ENCODE measurements around the gene ANTXR1. TPM values are rescaled to one million over a fixed set of nuclear protein-coding genes. Genes with fewer than 3 reads are reported as not detected.

Gene ANTXR1
- polyA plus RNA-seq, 3 donors from 2014 or later: not detected

GRCh38 chr2:69287544-69287943 lies 274.6 kb downstream of the ANTXR1 start:
- DNase-seq: no peak
- Mint-ChIP-seq H3K27ac (no peak overlapping the region), H3K9me3 (no peaks in the 10 kb centered on the region), H3K4me3 (no peak overlapping the region), H3K4me1 (no peaks in the 10 kb centered on the region), H3K27me3 (ENCODE audit: low read depth in 3 of 3) (peaks cover 2 to 5% (median 4%) of the 10 kb centered on the region in 3 donors), H3K36me3 (no peaks in the 10 kb centered on the region)

GRCh38 chr2:69288429-69288828 lies 275.4 kb downstream of the ANTXR1 start:
- H3K4me1 Mint-ChIP-seq: no peaks in the 10 kb centered on the region
- peaks cover 2 to 5% (median 3%) of the 10 kb centered on the region in 3 donors for H3K27me3 Mint-ChIP-seq (ENCODE audit: low read depth in 3 of 3)
- no peaks in the 10 kb centered on the region for H3K9me3 Mint-ChIP-seq
- no peaks in the 10 kb centered on the region for H3K36me3 Mint-ChIP-seq
- no peak overlapping the region for H3K27ac Mint-ChIP-seq
- no peak for DNase-seq
- no peak overlapping the region for H3K4me3 Mint-ChIP-seq

GRCh38 chr2:69291004-69291650 lies 278.1 kb downstream of the ANTXR1 start:
- no peak overlapping the region for H3K27ac Mint-ChIP-seq
- no peak overlapping the region for H3K4me3 Mint-ChIP-seq
- no peak for DNase-seq
- no peaks in the 10 kb centered on the region for H3K36me3 Mint-ChIP-seq
- H3K27me3 Mint-ChIP-seq (ENCODE audit: low read depth in 3 of 3): peaks cover 3 to 7% (median 5%) of the 10 kb centered on the region in 3 donors
- no peaks in the 10 kb centered on the region for H3K9me3 Mint-ChIP-seq
- H3K4me1 Mint-ChIP-seq: no peaks in the 10 kb centered on the region

- no peaks in the 10 kb centered on the region for H3K36me3 Mint-ChIP-seq
- H3K27ac Mint-ChIP-seq: no peak overlapping the region
- no peak for DNase-seq
- H3K9me3 Mint-ChIP-seq: no peaks in the 10 kb centered on the region
- H3K4me3 Mint-ChIP-seq: no peak overlapping the region
- no peaks in the 10 kb centered on the region for H3K4me1 Mint-ChIP-seq
- peaks cover 3 to 8% (median 7%) of the 10 kb centered on the region in 3 donors for H3K27me3 Mint-ChIP-seq (ENCODE audit: low read depth in 3 of 3)
Observed at GRCh38 chr2:69291721-69292120, 278.7 kb downstream of the ANTXR1 start.

- Mint-ChIP-seq H3K27me3 (ENCODE audit: low read depth in 3 of 3) (peaks cover 3 to 8% (median 7%) of the 10 kb centered on the region in 3 donors), H3K27ac (no peak overlapping the region), H3K36me3 (no peaks in the 10 kb centered on the region), H3K9me3 (no peaks in the 10 kb centered on the region), H3K4me1 (no peaks in the 10 kb centered on the region), H3K4me3 (no peak overlapping the region)
- DNase-seq: no peak
Observed at GRCh38 chr2:69292256-69292655, 279.3 kb downstream of the ANTXR1 start.

- Mint-ChIP-seq H3K27me3 (ENCODE audit: low read depth in 3 of 3) (peaks cover 0 to 8% (median 6%) of the 10 kb centered on the region in 3 donors), H3K4me3 (no peak overlapping the region), H3K9me3 (no peaks in the 10 kb centered on the region), H3K36me3 (no peaks in the 10 kb centered on the region), H3K4me1 (no peaks in the 10 kb centered on the region), H3K27ac (no peak overlapping the region)
- no peak for DNase-seq
Observed at GRCh38 chr2:69296421-69296820, 283.4 kb downstream of the ANTXR1 start.

GRCh38 chr2:69297216-69297615 lies 284.2 kb downstream of the ANTXR1 start:
- no peaks in the 10 kb centered on the region for H3K4me1 Mint-ChIP-seq
- no peak overlapping the region for H3K27ac Mint-ChIP-seq
- H3K27me3 Mint-ChIP-seq (ENCODE audit: low read depth in 3 of 3): peaks cover 0 to 8% (median 8%) of the 10 kb centered on the region in 3 donors
- H3K4me3 Mint-ChIP-seq: no peak overlapping the region
- DNase-seq: no peak
- no peaks in the 10 kb centered on the region for H3K36me3 Mint-ChIP-seq
- H3K9me3 Mint-ChIP-seq: no peaks in the 10 kb centered on the region

GRCh38 chr2:69298261-69298660 lies 285.3 kb downstream of the ANTXR1 start:
- no peak for DNase-seq
- Mint-ChIP-seq H3K9me3 (no peaks in the 10 kb centered on the region), H3K4me1 (no peaks in the 10 kb centered on the region), H3K36me3 (no peaks in the 10 kb centered on the region), H3K27me3 (ENCODE audit: low read depth in 3 of 3) (peaks cover 0 to 11% (median 6%) of the 10 kb centered on the region in 3 donors), H3K27ac (no peak overlapping the region), H3K4me3 (no peak overlapping the region)

- H3K4me3 Mint-ChIP-seq: no peak overlapping the region
Observed at GRCh38 chr2:69298862-69299261, 285.9 kb downstream of the ANTXR1 start.

More at GRCh38 chr2:69298862-69299261, 285.9 kb downstream of the ANTXR1 start:
- peaks cover 0 to 11% (median 6%) of the 10 kb centered on the region in 3 donors for H3K27me3 Mint-ChIP-seq (ENCODE audit: low read depth in 3 of 3)
- no peak overlapping the region for H3K27ac Mint-ChIP-seq
- H3K36me3 Mint-ChIP-seq: no peaks in the 10 kb centered on the region
- no peak for DNase-seq
- peaks cover 0 to 1% (median 0%) of the 10 kb centered on the region in 6 donors for H3K9me3 Mint-ChIP-seq
- H3K4me1 Mint-ChIP-seq: no peaks in the 10 kb centered on the region

Other genes starting within 250 kb of the ANTXR1 start
- not detected for gene BMP10, start 141.8 kb upstream of the ANTXR1 start, polyA plus RNA-seq
- not detected for gene GKN2, start 60.3 kb upstream of the ANTXR1 start, polyA plus RNA-seq
- gene GKN1, start 38.5 kb upstream of the ANTXR1 start, polyA plus RNA-seq: not detected

All from immature natural killer cell (primary cell).